Ascending aorta (tissue), 2 donors: ENCODE measurements around the gene PCBP4. TPM values are rescaled to one million over a fixed set of nuclear protein-coding genes. Genes with fewer than 3 reads are reported as not detected.

Experiments used
- DNase-seq, 2 donors: peaks; one replicate each; pipeline ENCODE4 v3.0.0-alpha.2; 2019; ENCODE audit warnings: low spot score in 2 of 2
- H3K27ac ChIP-seq, 2 donors: fragments of 200-600 bp; sonication (generic); one replicate each; pipeline ENCODE4 v1.5.1; 2016 to 2017; ENCODE audit warnings: mild to moderate bottlenecking in 1 of 2
- H3K27me3 ChIP-seq: fragments of 200-600 bp; sonication (generic); one replicate; pipeline ENCODE4 v1.5.1; 2017
- H3K36me3 ChIP-seq, 2 donors: fragments of 200-600 bp; sonication (generic); one replicate each; pipeline ENCODE4 v1.5.1; 2016
- H3K4me1 ChIP-seq, 2 donors: fragments of 200-600 bp; sonication (generic); one replicate each; pipeline ENCODE4 v1.5.1; 2016 to 2017; ENCODE audit warnings: mild to moderate bottlenecking in 1 of 2
- H3K4me3 ChIP-seq, 2 donors: fragments of 200-600 bp; sonication (generic); one replicate each; pipeline ENCODE4 v1.5.1; 2016 to 2017; ENCODE audit warnings: mild to moderate bottlenecking in 1 of 2
- H3K9me3 ChIP-seq, 2 donors: fragments of 200-600 bp; sonication (generic); one replicate each; pipeline ENCODE4 v1.5.1; 2016
- CTCF ChIP-seq, 3 experiments: fragments of 200-600 bp in 2 of 3; fragments of 450-650 bp in 1 of 3; sonication (generic) in 2 of 3; IDR thresholded peaks; one replicate each; pipeline ENCODE4 v1.5.1; 2016 to 2019; ENCODE audit warnings: antibody characterized with exemption in 3 of 3, mild to moderate bottlenecking in 1 of 3, moderate library complexity in 1 of 3
- intact Hi-C: fragments of 100-400 bp; cut with DNase I; formaldehyde crosslinking; loops from one replicate; pipeline ENCODE4 v1.15.1; 2023
- total RNA-seq: library from RNA; depleted of rRNA; stranded (reverse); fragments of >200 nt; gene quantifications from one replicate; pipeline ENCODE4 v1.1.0, GENCODE V29; 2016

The PCBP4 gene
- total RNA-seq, 1 donor from 2014 or later: 256 TPM

- no peaks in the 10 kb centered on the region for H3K9me3 ChIP-seq
- no peak for DNase-seq
- H3K36me3 ChIP-seq: no peaks in the 10 kb centered on the region
- no peaks in the 10 kb centered on the region for H3K27me3 ChIP-seq
- H3K27ac ChIP-seq: peak overlapping the region in 1 of 2 donors; percentile 96
- peaks cover 9 to 40% of the 10 kb centered on the region in 2 donors for H3K4me1 ChIP-seq
- no peak for TF ChIP-seq CTCF (IDR thresholded peaks at IDR 0.05)
- H3K4me3 ChIP-seq: no peak overlapping the region
- intact Hi-C loops: loop anchor here (10.0 kb wide), 1 partner anchor 1354 kb away; the partner anchor contains the start of genes CISH and MAPKAPK3
Measured at GRCh38 chr3:51968883-51969678, 1.8 kb upstream of the PCBP4 start.

GRCh38 chr3:51968170-51968775 lies 1.0 kb upstream of the PCBP4 start:
- no peak for DNase-seq
- H3K36me3 ChIP-seq: no peaks in the 10 kb centered on the region
- TF ChIP-seq CTCF (IDR thresholded peaks at IDR 0.05): no peak
- H3K4me1 ChIP-seq: peaks cover 8 to 39% of the 10 kb centered on the region in 2 donors
- no peaks in the 10 kb centered on the region for H3K27me3 ChIP-seq
- intact Hi-C loops: loop anchor here (10.0 kb wide), 1 partner anchor 1353 kb away; the partner anchor contains the start of genes CISH and MAPKAPK3
- peak overlapping the region; percentile 87 to 90 for H3K4me3 ChIP-seq
- peak overlapping the region; percentile 95 to 96 for H3K27ac ChIP-seq
- no peaks in the 10 kb centered on the region for H3K9me3 ChIP-seq

GRCh38 chr3:51966922-51967383 lies 301 bp downstream of the PCBP4 start:
- Histone ChIP-seq H3K9me3 (no peaks in the 10 kb centered on the region), H3K4me3 (peak overlapping the region; percentile 87 to 90), H3K36me3 (no peaks in the 10 kb centered on the region), H3K27me3 (no peaks in the 10 kb centered on the region), H3K4me1 (peaks cover 8 to 35% of the 10 kb centered on the region in 2 donors), H3K27ac (peak overlapping the region; percentile 92 to 95)
- TF ChIP-seq CTCF (IDR thresholded peaks at IDR 0.05): no peak
- intact Hi-C loops: loop anchor here (1.0 to 10.0 kb wide), 3 partner anchors 11 to 1352 kb away; partner anchors contain the start of genes CISH, MAPKAPK3 and PARP3
- no peak for DNase-seq

- no peaks in the 10 kb centered on the region for H3K27me3 ChIP-seq
- TF ChIP-seq CTCF (IDR thresholded peaks at IDR 0.05): no peak
- peak overlapping the region; percentile 92 to 95 for H3K27ac ChIP-seq
- no peak for DNase-seq
- no peaks in the 10 kb centered on the region for H3K9me3 ChIP-seq
- H3K4me3 ChIP-seq: peak overlapping the region; percentile 87 to 90
- H3K36me3 ChIP-seq: peaks cover 0 to 2% of the 10 kb centered on the region in 2 donors
- intact Hi-C loops: loop anchor here (2.0 to 10.0 kb wide), 2 partner anchors 24 to 1352 kb away; partner anchors contain the start of genes CISH, MAPKAPK3 and PARP3
- peaks cover 8 to 35% of the 10 kb centered on the region in 2 donors for H3K4me1 ChIP-seq
Measured at GRCh38 chr3:51966486-51966885, 768 bp downstream of the PCBP4 start.

- H3K9me3 ChIP-seq: no peaks in the 10 kb centered on the region
- TF ChIP-seq CTCF (IDR thresholded peaks at IDR 0.05): no peak
- DNase-seq: no peak
- H3K4me3 ChIP-seq: peak overlapping the region; percentile 87 to 90
- intact Hi-C loops: loop anchor here (2.0 to 10.0 kb wide), 2 partner anchors 23 to 1351 kb away; partner anchors contain the start of genes CISH, MAPKAPK3 and PARP3
- no peaks in the 10 kb centered on the region for H3K27me3 ChIP-seq
- H3K27ac ChIP-seq: peak overlapping the region; percentile 92 to 95
- H3K36me3 ChIP-seq: peaks cover 1 to 5% of the 10 kb centered on the region in 2 donors
- peaks cover 8 to 35% of the 10 kb centered on the region in 2 donors for H3K4me1 ChIP-seq
Measured at GRCh38 chr3:51966016-51966415, 1.2 kb downstream of the PCBP4 start.
